HFFc6 (cell line): ENCODE data around the gene LIG1. TPM values are rescaled to one million over a fixed set of nuclear protein-coding genes. Genes with fewer than 3 reads are reported as not detected.

Experiments
- DNase-seq: peaks from one replicate; pipeline ENCODE4 v3.0.0-alpha.2; 2018
- H3K27ac Mint-ChIP-seq: 2 replicates; pipeline ENCODE4 v1.8.0; 2020; ENCODE audit warnings: mild to moderate bottlenecking, mixed read lengths
- H3K27me3 Mint-ChIP-seq: 2 replicates; pipeline ENCODE4 v1.8.0; 2021; ENCODE audit warnings: mild to moderate bottlenecking, moderate library complexity, mixed read lengths; ENCODE audit not compliant: insufficient read depth
- H3K36me3 Mint-ChIP-seq: 2 replicates; pipeline ENCODE4 v1.8.0; 2021; ENCODE audit warnings: low read depth, mixed read lengths
- H3K4me1 Mint-ChIP-seq: 2 replicates; pipeline ENCODE4 v1.8.0; 2020; ENCODE audit warnings: low read depth, mixed read lengths
- H3K4me3 Mint-ChIP-seq: 2 replicates; pipeline ENCODE4 v1.8.0; 2020; ENCODE audit warnings: mild to moderate bottlenecking, moderate library complexity, mixed read lengths
- H3K9me3 Mint-ChIP-seq: 2 replicates; pipeline ENCODE4 v1.8.0; 2020; ENCODE audit warnings: mild to moderate bottlenecking, mixed read lengths
- CTCF ChIP-seq: fragments of 200-600 bp; sonication (generic); IDR thresholded peaks from 2 replicates; pipeline ENCODE4 v1.5.0; 2021; ENCODE audit warnings: antibody characterized with exemption, mild to moderate bottlenecking
- total RNA-seq, 6 experiments: library from RNA; stranded (reverse); fragmentation: NEBNext Ultra II Directional; extraction: Animal tissue kit (Norgen Biotek cat#: 25700); gene quantifications; 2 replicates in 1 of 6; 3 replicates in 5 of 6; pipeline ENCODE4 v1.2.3, GENCODE V29; 2021

LIG1 gene
- total RNA-seq, 6 experiments from 2014 or later: 25.9 to 55.8 (median 48.1) TPM

- H3K9me3 Mint-ChIP-seq: no peaks in the 10 kb centered on the region
- no peak for DNase-seq
- TF ChIP-seq CTCF: no peak
- peak overlapping the region; percentile 89; the same call in 1 of the 2 replicates for H3K27ac Mint-ChIP-seq
- H3K36me3 Mint-ChIP-seq: peaks cover 20% of the 10 kb centered on the region
- peak overlapping the region; percentile 91; the same call in 1 of the 2 replicates for H3K4me3 Mint-ChIP-seq
- peaks cover 17% of the 10 kb centered on the region for H3K4me1 Mint-ChIP-seq
- no peaks in the 10 kb centered on the region for H3K27me3 Mint-ChIP-seq
These were observed 1.5 kb downstream of the LIG1 start for GRCh38 chr19:48168689-48169088.

GRCh38 chr19:48158210-48158790 is 11.8 kb downstream of the LIG1 start:
- Mint-ChIP-seq H3K4me3 (no peak overlapping the region), H3K27ac (no peak overlapping the region), H3K9me3 (no peaks in the 10 kb centered on the region), H3K27me3 (no peaks in the 10 kb centered on the region), H3K4me1 (no peaks in the 10 kb centered on the region), H3K36me3 (peaks cover 25% of the 10 kb centered on the region)
- TF ChIP-seq CTCF: peak; percentile 33
- no peak for DNase-seq

GRCh38 chr19:48154003-48154402 is 16.1 kb downstream of the LIG1 start:
- TF ChIP-seq CTCF: no peak
- peak overlapping the region; percentile 28 for H3K27ac Mint-ChIP-seq
- H3K9me3 Mint-ChIP-seq: no peaks in the 10 kb centered on the region
- no peaks in the 10 kb centered on the region for H3K27me3 Mint-ChIP-seq
- H3K4me1 Mint-ChIP-seq: no peaks in the 10 kb centered on the region; the same call in 1 of the 2 replicates
- no peak for DNase-seq
- peaks cover 12% of the 10 kb centered on the region for H3K36me3 Mint-ChIP-seq
- H3K4me3 Mint-ChIP-seq: no peak overlapping the region

GRCh38 chr19:48152551-48152950 is 17.6 kb downstream of the LIG1 start:
- peak; percentile 97 for TF ChIP-seq CTCF
- H3K4me1 Mint-ChIP-seq: no peaks in the 10 kb centered on the region; the same call in 1 of the 2 replicates
- H3K27ac Mint-ChIP-seq: peak overlapping the region; percentile 80
- H3K9me3 Mint-ChIP-seq: no peaks in the 10 kb centered on the region
- DNase-seq: peak; percentile 61
- H3K4me3 Mint-ChIP-seq: no peak overlapping the region
- no peaks in the 10 kb centered on the region for H3K27me3 Mint-ChIP-seq
- peaks cover 4% of the 10 kb centered on the region; the same call in 1 of the 2 replicates for H3K36me3 Mint-ChIP-seq

GRCh38 chr19:48149430-48149829 is 20.7 kb downstream of the LIG1 start:
- no peaks in the 10 kb centered on the region for H3K36me3 Mint-ChIP-seq
- no peak overlapping the region for H3K27ac Mint-ChIP-seq
- no peak overlapping the region for H3K4me3 Mint-ChIP-seq
- no peaks in the 10 kb centered on the region; the same call in 1 of the 2 replicates for H3K4me1 Mint-ChIP-seq
- H3K27me3 Mint-ChIP-seq: no peaks in the 10 kb centered on the region
- DNase-seq: no peak
- H3K9me3 Mint-ChIP-seq: no peaks in the 10 kb centered on the region
- TF ChIP-seq CTCF: no peak
